Measurements from ENCODE around the gene LMAN2. TPM values are rescaled to one million over a fixed set of nuclear protein-coding genes. Genes with fewer than 3 reads are reported as not detected.

Gene LMAN2
- total and polyA plus RNA-seq, 12 donors = 46.3 to 215 (median 56.3) TPM

DNA sequence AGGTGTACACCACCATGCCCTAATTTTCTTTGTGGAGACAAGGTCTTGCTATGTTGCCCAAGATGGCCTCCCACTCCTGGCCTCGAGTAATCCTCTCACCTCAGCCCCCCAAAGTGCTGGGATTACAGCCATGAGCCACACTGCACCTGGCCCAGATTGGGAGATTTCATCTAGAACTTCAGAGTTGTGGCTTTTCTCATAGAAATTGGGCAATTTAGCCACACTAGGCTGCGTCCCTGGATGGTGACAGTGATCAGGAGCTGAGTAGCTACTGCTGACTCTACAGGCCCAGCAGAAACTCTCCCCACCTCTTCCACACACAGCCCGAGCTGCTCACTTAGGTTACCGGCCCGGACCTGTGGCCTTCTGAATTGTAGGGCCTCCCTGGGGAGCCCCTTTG is 41.3 kb upstream of the LMAN2 start:
- no peaks in the 10 kb centered on the region for H3K9me3 ChIP-seq
- DNase-seq (no peak), ATAC-seq (no peak)
- H3K4me3 ChIP-seq = no peak overlapping the region
- H3K36me3 ChIP-seq = no peaks in the 10 kb centered on the region
- peaks cover 0 to 49% (median 31%) of the 10 kb centered on the region in 7 donors for H3K27me3 ChIP-seq
- intact Hi-C loops (cut with DNase I) = loop anchor here in 4 of 10 donors (5.0 kb wide), 3 partner anchors 60 to 110 kb away; no protein-coding TSS in a partner anchor
- no peak overlapping the region for H3K27ac ChIP-seq
- TF ChIP-seq, protein P1, sequence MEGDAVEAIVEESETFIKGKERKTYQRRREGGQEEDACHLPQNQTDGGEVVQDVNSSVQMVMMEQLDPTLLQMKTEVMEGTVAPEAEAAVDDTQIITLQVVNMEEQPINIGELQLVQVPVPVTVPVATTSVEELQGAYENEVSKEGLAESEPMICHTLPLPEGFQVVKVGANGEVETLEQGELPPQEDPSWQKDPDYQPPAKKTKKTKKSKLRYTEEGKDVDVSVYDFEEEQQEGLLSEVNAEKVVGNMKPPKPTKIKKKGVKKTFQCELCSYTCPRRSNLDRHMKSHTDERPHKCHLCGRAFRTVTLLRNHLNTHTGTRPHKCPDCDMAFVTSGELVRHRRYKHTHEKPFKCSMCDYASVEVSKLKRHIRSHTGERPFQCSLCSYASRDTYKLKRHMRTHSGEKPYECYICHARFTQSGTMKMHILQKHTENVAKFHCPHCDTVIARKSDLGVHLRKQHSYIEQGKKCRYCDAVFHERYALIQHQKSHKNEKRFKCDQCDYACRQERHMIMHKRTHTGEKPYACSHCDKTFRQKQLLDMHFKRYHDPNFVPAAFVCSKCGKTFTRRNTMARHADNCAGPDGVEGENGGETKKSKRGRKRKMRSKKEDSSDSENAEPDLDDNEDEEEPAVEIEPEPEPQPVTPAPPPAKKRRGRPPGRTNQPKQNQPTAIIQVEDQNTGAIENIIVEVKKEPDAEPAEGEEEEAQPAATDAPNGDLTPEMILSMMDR (IDR thresholded peaks at IDR 0.05) = no peak
- 86 to 90% methylated on average over 5 of the region's 5 CpGs for WGBS, 2 donors
- H3K4me1 ChIP-seq = peaks cover 0 to 30% (median 0%) of the 10 kb centered on the region in 9 donors

DNA sequence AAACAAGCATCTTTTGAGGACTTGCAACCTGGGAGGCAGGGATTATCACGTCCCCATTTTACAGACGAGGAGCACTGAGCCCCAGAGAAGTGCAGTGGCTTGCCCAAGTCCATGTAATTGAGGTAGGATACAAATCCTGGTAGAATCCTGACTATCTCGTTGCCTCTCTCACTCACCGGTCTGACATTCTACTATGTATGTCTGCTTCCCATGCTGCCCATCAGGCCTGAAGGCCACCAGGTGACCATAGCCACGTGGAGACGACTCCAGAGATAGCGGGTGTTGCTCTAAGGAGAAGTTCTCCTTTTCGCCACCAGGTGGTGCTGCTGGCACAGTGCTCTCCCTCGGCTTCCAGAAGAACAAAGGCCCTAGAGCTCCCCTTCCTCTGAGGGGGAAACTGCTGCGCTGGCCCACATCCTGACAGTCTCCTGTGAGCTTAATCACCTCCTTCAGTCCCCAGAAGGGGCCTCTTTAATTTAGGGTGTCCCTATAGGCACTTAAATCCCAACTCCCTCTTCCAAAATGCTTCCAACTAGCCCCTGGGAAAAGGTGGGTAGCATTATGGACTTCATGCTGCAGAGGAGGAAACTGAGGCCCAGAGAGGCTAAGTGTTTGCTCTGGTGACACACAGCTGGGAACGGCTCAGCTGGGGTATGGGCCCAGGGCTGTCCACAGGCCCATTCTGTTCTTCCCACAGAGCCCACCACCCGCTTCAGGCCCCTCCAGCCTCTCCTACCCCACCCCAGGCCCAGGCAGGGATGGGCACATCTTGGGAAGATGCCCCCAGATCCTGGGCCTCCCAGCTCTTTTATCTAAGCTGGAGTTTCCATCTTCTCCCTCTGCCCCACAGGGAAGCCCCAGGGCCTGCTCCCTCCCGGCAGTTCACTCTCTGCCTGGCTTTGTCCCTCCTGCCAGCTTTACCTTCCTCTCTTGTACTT is 39.2 kb upstream of the LMAN2 start:
- Histone ChIP-seq H3K4me3 (no peak overlapping the region), H3K36me3 (no peaks in the 10 kb centered on the region), H3K27me3 (peaks cover 0 to 40% (median 11%) of the 10 kb centered on the region in 7 donors), H3K9me3 (no peaks in the 10 kb centered on the region), H3K4me1 (peaks cover 0 to 30% (median 0%) of the 10 kb centered on the region in 9 donors), H3K27ac (peak overlapping the region in 1 of 10 donors; percentile 61)
- TF ChIP-seq, protein P1 (IDR thresholded peaks at IDR 0.05) = peak; percentile 91 to 99 (median 99)
- ATAC-seq (peak; percentile 75 to 94 (median 86)), DNase-seq (peak; percentile 69 to 82)
- intact Hi-C loops (cut with DNase I) = loop anchor here (1.0 to 5.0 kb wide), 9 partner anchors 62 to 112 kb away; no protein-coding TSS in a partner anchor
- 24 to 31% methylated on average over 13 of the region's 13 CpGs for WGBS, 2 donors

DNA sequence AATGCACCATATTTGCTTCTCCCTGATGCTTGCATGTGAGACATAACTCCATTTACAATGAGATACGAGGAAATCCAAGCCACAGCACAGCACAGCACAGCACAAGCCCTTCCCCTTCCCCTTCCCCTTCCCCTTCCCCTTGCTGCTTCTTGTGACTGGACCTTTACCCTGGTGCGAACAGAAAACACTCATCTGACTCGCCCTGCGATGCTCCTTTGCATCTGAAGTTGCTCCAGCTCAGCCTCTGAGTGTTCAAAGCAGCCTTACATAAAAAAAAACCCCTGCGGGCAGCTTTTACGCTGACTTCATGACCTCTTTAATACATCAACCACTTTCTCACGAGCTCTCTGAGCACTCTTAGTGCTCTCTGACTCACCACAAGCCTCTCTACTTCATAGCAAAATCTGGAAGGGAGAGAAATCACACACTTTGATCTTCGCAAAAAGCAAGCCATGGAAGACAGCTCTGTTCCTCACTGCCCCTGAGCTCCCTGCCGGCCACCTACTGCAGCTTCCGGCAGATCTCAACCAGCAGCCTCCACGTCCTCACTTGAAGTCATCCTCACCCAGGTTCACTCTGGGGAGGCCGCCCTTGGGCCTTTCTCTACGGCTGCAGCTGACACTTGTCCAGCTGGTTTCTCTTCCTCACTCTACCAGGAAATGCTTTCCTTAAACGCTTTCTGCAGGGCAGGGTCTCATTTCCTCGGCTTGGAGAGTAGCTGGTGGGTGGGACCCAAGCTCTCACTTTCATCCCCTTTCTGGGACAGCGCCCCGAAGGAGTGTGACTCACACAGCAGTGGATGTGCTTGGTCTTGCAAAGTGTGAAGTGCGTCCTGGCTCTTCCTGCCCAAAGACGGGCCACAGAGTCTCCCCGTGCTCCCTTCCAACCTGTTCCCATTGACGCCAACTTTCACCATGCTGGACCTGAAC is 38.0 kb upstream of the LMAN2 start:
- peaks cover 0 to 30% (median 0%) of the 10 kb centered on the region in 9 donors for H3K4me1 ChIP-seq
- WGBS, 2 donors = 33 to 37% methylated on average over 21 of the region's 21 CpGs
- H3K27me3 ChIP-seq = peaks cover 0 to 40% (median 12%) of the 10 kb centered on the region in 7 donors
- no peaks in the 10 kb centered on the region for H3K36me3 ChIP-seq
- H3K4me3 ChIP-seq = no peak overlapping the region
- DNase-seq (no peak), ATAC-seq (peak in 7 of 8 donors; percentile 14 to 41 (median 31))
- no peaks in the 10 kb centered on the region for H3K9me3 ChIP-seq
- TF ChIP-seq, protein P1 (IDR thresholded peaks at IDR 0.05) = no peak
- H3K27ac ChIP-seq = peak overlapping the region in 1 of 10 donors; percentile 61
- intact Hi-C loops (cut with DNase I) = loop anchor here (1.0 to 10.0 kb wide), 11 partner anchors 63 to 275 kb away; no protein-coding TSS in a partner anchor
